ENCODE measurements around the gene SLC35F4.

DNA sequence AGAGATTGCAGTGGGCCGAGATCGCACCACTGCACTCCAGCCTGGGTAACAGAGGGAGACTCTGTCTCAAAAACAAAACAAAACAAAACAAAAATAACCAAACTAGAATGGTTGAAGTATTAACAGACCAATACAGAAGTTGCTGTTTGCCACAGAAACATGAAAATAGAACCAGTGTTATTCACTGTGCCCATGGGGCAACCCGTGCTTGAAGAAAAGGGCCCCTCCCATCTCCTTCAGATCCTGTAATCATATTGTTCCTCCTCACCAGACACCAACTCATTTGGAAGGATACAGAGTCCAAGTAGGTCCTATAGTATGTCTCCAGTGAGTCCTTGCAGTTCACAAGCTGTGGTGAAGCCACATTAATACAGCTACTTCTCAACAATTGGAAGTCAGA lies 30.9 kb downstream of the SLC35F4 start:
- TF ChIP-seq SUZ12 (IDR thresholded peaks at IDR 0.05; ENCODE audit: extremely low read depth, insufficient read depth, insufficient read length) (no peak), YY1 (IDR thresholded peaks at IDR 0.05; ENCODE audit: insufficient read depth, insufficient read length) (no peak)
